ENCODE data around the gene MARK3.
A peak's percentile ranks its signal among the peaks of the same experiment; 100 is the strongest.
"Not testable (repeated sequence)": the region's sequence is repeated elsewhere in the genome, so short reads cannot be mapped to it uniquely, and the experiment has no call there.

Gene MARK3

GRCh38 chr14:103496776-103497175, 111.6 kb downstream of the MARK3 start:
- DNase-seq = no peak

DNA sequence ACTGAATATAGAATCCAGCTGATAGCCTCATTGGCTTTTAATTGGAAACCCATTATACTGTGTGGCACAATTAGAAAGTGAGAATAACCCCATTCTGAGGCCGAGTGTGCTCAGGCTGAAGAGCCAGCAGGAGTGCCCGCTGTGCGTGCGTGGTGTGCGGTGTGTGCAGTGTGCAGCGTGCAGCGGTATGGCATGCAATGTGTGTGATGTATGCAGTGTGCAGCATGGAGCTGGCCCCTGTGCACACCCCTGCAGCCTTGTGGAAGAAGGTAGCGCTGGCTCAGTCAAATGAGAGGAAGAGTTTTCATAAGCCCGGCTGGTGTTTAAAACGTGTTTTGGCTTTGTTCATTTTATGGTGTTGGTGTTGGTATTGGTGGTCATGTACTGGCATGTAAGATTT, 114.5 kb downstream of the MARK3 start:
- no peak for DNase-seq

GRCh38 chr14:103500148-103500990, 115.2 kb downstream of the MARK3 start:
- peak; percentile 81 for DNase-seq

DNA sequence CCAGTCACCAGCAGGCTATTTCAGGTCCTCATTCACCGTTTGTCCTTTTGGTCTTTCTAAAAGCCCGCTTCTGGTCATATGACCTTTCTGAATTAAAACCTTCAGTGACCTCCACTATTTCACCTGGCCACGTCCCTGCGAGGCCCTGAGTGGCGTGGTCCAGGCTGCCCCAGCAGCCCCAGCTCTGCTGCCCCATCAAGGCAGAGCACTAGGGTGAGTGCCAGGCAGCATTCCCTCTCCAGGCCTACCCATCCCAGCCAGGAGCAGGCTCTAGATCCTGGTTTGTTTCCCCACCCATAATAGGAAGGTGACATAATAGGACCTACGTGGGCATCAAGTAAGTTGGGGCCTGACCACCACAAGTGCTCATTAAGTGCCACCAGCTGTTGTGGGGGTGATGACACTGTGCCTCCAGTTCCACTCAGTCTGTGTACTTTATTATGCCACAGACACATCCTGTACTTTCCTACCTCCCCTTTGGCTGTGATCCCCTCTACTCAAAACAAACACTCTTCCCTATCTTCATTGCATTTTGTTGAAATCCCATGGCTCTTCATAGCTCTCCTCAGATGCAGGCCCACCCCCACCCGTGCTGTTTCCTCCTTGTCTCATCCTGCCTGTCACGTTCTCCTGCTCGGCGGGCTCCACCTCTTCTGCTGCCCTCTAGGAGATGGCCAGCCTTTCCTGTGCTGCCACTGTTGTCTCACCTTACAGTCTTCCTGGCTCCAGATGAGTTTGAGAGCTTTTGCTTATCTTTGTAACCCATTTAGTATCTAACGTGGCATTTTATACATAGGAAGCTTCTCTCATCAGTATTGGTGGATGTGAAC, 116.0 kb downstream of the MARK3 start:
- DNase-seq = no peak

GRCh38 chr14:103501921-103502669, 116.9 kb downstream of the MARK3 start:
- no peak for DNase-seq

GRCh38 chr14:103502877-103503276, 117.7 kb downstream of the MARK3 start:
- no peak for DNase-seq

GRCh38 chr14:103503296-103503695, 118.1 kb downstream of the MARK3 start:
- no peak for DNase-seq

- no peak for DNase-seq
Observed at GRCh38 chr14:103504991-103505565, 119.9 kb downstream of the MARK3 start.

DNA sequence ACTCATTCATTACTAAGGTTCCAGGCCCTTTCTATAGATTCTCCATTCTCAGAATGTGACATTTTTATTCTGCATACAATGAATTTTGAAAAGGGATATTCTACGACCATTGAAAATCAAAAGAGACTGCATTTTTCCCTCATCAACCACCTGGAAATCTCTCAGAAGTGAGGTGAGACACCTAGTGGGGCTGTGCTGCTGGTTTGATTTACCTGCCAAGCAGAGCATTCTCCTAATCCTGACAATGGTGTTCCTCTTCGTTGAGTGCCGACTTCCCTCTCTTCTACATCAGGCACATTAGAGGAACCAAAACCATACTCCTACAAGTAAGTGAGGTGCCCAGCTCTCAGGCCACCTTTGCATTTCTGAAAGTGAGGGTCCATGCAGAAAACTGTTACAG, 122.5 kb downstream of the MARK3 start:
- DNase-seq = no peak

DNA sequence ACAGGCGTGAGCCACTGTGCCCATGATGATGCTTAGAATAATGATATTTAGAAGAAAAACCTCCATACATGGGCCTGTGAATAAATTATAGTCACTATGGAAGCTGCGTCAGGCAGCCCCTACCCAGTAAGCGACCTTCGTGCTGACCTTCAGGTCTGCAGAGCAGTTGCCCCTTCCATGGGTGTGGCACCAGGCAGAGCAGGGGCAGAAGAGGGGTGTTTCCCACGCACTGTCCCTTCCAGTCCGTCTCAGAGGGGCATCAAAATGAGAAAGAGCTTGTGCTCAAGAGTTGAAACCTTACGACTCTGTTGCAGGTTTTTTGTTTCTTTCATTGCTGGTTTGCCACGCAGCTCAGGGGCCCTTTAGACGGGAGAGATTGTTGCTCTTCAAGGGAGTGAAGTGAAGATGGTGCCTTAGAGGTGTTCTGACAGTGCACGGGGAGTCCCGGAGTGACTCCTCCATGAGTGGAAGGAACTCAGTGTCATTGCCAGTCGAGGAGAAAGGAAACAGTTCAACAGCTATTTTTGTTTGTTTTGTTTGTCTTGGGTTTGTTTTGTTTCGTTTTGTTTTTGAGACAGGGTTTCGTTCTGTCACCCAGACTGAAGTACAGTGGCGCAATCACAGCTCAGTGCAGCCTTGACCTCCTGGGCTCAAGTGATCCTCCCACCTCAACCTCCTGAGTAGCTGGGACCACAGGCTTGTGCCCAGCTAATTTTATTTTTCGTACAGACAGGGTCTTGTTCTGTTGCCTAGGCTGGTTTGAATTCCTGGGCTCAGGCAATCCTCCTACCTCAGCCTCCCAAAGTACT, 123.5 kb downstream of the MARK3 start:
- no peak for DNase-seq

DNA sequence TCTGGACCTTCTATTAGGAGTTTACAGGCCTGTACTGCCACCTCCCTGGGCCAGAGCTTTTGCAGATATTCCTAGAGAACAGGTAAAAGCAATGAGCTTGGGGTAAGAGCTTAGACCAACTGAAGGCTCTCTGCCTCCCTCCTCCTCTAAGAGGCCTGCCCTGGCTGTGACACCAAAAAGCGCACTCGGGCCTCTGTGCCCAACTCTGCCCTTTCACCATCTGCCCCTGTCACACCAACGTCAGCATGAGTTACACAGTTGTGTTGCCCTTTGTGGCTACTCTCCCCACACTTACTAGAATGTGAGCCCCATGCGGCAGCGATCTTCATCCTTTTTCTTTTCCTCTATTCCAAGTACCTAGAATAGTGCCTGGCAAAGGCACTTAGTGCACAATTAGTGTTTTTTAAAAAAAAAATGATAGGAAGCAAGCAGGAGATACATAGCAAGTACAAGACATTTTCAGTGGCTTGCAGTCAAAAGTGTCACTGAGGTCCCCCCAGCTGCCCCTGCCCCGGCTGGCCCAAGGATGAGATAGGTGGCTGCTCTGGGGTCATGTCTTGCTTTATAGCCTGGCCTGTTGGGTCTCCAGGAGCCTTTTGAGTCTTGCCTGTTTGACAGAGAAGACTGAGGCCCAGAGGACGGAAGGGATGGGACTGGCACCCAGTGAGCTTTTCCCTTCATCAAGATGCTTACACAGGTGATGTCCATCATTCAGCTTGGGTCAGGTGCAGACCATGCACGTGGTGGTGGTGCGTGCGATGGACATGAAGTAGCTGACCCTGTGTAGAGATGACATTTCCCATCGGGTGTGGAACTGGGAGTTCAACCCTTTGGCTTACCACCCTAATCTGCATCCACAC, 124.9 kb downstream of the MARK3 start:
- DNase-seq = no peak

GRCh38 chr14:103510724-103511693, 125.8 kb downstream of the MARK3 start:
- no peak for DNase-seq

DNA sequence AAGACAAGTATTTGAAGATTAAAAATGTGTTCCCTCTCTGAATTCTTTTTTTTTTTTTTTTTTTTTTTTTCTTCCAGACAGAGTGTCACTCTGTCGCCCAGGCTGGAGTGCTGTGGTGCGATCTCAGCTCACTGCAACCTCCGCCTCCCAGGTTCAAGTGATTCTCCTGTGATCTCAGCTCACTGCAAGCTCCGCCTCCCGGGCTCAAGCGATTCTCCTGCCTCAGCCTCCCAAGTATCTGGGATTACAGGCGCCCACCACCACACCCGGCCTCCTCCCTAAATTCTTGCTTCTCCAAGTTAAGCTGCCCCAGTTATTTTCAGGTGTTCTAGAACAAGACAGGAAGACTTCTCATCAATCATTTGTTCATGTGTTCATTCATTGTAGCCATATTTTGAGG, 127.0 kb downstream of the MARK3 start:
- not testable (repeated sequence) for DNase-seq

- DNase-seq = peak; percentile 60
Observed at GRCh38 chr14:103512701-103513611, 127.7 kb downstream of the MARK3 start.

DNA sequence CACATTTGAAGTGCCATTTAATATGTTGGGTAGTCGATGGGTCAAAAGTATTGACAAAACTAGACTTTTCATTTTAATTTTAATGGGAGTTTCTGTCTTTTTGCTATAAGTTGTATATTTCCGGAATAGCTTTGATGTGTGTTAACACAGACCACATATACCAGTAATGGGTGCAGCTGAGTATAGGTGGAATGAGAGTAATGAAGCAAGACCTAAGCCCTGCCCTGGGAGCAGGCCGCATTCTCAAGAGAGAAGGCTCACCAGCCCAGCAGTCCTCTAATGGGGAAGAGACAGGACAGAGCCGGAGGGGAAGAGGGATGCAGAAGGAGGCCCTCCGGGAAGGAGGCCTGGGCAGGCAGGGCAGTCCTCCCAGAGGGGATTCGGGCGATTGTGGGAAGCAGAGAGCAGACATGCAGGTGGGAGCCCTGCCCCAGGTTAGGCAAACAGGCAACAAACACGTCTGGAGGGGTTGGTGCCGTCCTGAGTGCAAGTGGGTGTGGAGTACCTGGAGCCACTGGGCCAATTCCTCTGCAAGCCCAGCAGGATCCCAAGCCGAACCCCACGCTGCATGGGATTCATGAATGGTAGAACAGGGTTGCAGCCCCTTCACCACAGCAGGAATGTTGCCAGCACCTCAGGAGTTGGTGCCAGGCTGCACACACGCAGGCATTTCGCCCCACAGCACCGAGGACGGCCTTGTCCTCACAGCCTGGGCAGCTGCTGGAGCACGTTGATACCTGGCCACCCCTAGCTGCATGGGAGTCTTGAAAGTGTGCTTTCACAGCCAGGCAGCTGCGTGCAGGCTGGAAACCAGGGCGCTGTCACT, 129.6 kb downstream of the MARK3 start:
- no peak for DNase-seq

DNA sequence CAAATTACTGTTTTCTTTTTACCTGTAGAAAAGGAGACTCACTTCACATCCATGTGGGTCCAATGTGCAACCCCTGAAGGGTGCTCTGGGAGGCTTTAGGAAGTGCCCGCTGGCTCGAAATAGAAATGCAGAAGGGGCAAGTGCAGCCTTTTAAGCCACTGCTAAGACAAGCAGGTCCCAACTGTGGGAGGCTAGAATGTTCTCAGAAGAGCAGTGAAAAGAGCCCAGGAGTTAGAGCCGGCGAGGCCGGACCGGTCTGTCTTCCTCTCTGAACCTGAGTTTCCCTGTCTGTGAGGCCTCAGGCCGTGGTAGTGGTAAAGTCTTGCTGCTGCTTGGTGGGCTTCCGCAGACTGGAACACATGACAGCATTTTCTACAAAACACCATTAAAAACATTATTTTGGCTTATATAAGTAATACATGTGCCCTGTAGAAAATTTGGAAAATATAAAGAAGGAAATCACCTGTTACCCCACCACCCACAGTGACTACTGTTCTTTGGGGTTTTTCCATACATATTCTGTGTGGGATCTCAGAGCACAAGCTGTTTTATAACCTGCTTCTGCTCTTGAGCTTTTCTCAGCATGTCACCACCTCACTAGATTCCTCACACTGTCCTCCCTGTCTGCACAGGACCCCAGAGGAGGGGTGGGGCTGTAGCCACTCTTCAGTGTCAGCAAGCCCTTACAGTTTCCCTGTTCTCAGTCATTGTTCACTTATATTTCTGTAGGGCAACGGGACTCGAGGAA, 131.4 kb downstream of the MARK3 start:
- no peak for DNase-seq

- no peak for DNase-seq
Observed at GRCh38 chr14:103517174-103517566, 132.0 kb downstream of the MARK3 start.

All from NCI-H1092 treated with DMSO at 0.1 percent for 48 hours (cell line).